ENCODE measurements around the gene ZGPAT.

ZGPAT gene

GRCh38 chr20:63678667-63679465 is 29.0 kb upstream of the ZGPAT start:
- DNase-seq: no peak

- no peak for DNase-seq
These were observed 28.0 kb upstream of the ZGPAT start for GRCh38 chr20:63679799-63680305.

GRCh38 chr20:63680427-63680826 is 27.4 kb upstream of the ZGPAT start:
- no peak for DNase-seq

GRCh38 chr20:63680857-63681608 is 26.8 kb upstream of the ZGPAT start:
- no peak for DNase-seq

GRCh38 chr20:63681609-63682142 is 26.2 kb upstream of the ZGPAT start:
- DNase-seq: no peak

GRCh38 chr20:63682384-63683139 is 25.3 kb upstream of the ZGPAT start:
- DNase-seq: no peak

GRCh38 chr20:63685269-63686026 is 22.4 kb upstream of the ZGPAT start:
- no peak for DNase-seq

GRCh38 chr20:63686094-63686491 is 21.7 kb upstream of the ZGPAT start:
- no peak for DNase-seq

GRCh38 chr20:63686492-63687321 is 21.1 kb upstream of the ZGPAT start:
- DNase-seq: no peak

- no peak for DNase-seq
These were observed 20.2 kb upstream of the ZGPAT start for GRCh38 chr20:63687419-63688178.

- no peak for DNase-seq
These were observed 19.4 kb upstream of the ZGPAT start for GRCh38 chr20:63688228-63689045.

- no peak for DNase-seq
These were observed 18.5 kb upstream of the ZGPAT start for GRCh38 chr20:63689046-63690002.

- DNase-seq: no peak
These were observed 17.6 kb upstream of the ZGPAT start for GRCh38 chr20:63690003-63690897.

- DNase-seq: no peak
These were observed 16.7 kb upstream of the ZGPAT start for GRCh38 chr20:63690898-63691710.

Measured in nucleus accumbens (tissue), 56 donors.